GM12801 (cell line): ENCODE results near the gene EHMT2.

Experiments used
- CTCF ChIP-seq: IDR thresholded peaks from one replicate; pipeline ENCODE4 v1.5.1; 2011; ENCODE audit warnings: control low read depth; ENCODE audit not compliant: insufficient read length; ENCODE audit errors: extremely low read depth

The EHMT2 gene

GRCh38 chr6:31897612-31898382 is at the start of gene EHMT2:
Gene EHMT2, minus strand, starts transcription at chr6:31897698. Its CDS starts 21 bp downstream, at chr6:31897677.
- no peak for TF ChIP-seq CTCF

GRCh38 chr6:31947070-31947675 is 49.7 kb upstream of the EHMT2 start:
- no peak for TF ChIP-seq CTCF

GRCh38 chr6:31946370-31946885 is 48.9 kb upstream of the EHMT2 start:
- TF ChIP-seq CTCF: no peak

- no peak for TF ChIP-seq CTCF
Observed at GRCh38 chr6:31945507-31946369, 48.2 kb upstream of the EHMT2 start, which contains the start of gene CFB. Gene CFB, plus strand, starts transcription at chr6:31946095. Its CDS starts 127 bp downstream, at chr6:31946222.

- TF ChIP-seq CTCF: no peak
Observed at GRCh38 chr6:31945154-31945506, 47.6 kb upstream of the EHMT2 start.

GRCh38 chr6:31943742-31944141 is 46.2 kb upstream of the EHMT2 start:
- TF ChIP-seq CTCF: no peak

GRCh38 chr6:31940256-31940664 is 42.8 kb upstream of the EHMT2 start:
- TF ChIP-seq CTCF: no peak
